PC-3 (cell line): ENCODE measurements around the gene PACSIN2. TPM values are rescaled to one million over a fixed set of nuclear protein-coding genes. Genes with fewer than 3 reads are reported as not detected.

Experiments used
- ATAC-seq: fragments of 200-7000 bp; cut with Tn5 transposase; 2 replicates; pipeline ENCODE4 v1.9.1; 2020; ENCODE audit warnings: mild to moderate bottlenecking, moderate library complexity
- BruUV-seq: library from RNA; stranded (reverse); fragments of 400-500 nt; replicated peaks from 2 replicates; lab custom pipeline; 2021; lab: Mats Ljungman, UMichigan
- CTCF ChIA-PET: fragments of 300-600 bp; sonication (Branson Sonifier 250); formaldehyde crosslinking; loops from one replicate; lab custom pipeline; 2022; ENCODE audit warnings: antibody characterized with exemption; lab: Charles Lee
- POLR2A ChIA-PET: fragments of 300-600 bp; sonication (Branson Sonifier 250); formaldehyde crosslinking; loops from one replicate; lab custom pipeline; 2022; ENCODE audit warnings: antibody characterized with exemption; ENCODE audit not compliant: unreplicated experiment; lab: Charles Lee
- DNase-seq: peaks from one replicate; pipeline ENCODE4 v3.0.0-alpha.2; 2015
- H2AFZ ChIP-seq: fragments of 300-600 bp; sonication (generic); 2 replicates; pipeline ENCODE4 v1.6.0; 2016; ENCODE audit warnings: antibody characterized with exemption, low read length
- H3F3A ChIP-seq: fragments of 300-600 bp; sonication (generic); one replicate; pipeline ENCODE4 v1.6.0; 2017; ENCODE audit warnings: antibody characterized with exemption, low read length, control low read depth, mild to moderate bottlenecking; ENCODE audit not compliant: unreplicated experiment
- H3K27ac ChIP-seq: fragments of 300-600 bp; sonication (generic); 2 replicates; pipeline ENCODE4 v1.5.1; 2016; ENCODE audit warnings: mild to moderate bottlenecking, low read length
- H3K27me3 ChIP-seq: fragments of 300-600 bp; sonication (generic); 2 replicates; pipeline ENCODE4 v1.6.1; 2016; ENCODE audit warnings: low read length, mixed read lengths
- H3K36me3 ChIP-seq: fragments of 300-600 bp; sonication (generic); 2 replicates; pipeline ENCODE4 v1.6.1; 2016; ENCODE audit warnings: low read depth, mixed run types, low read length, mixed read lengths
- H3K4me1 ChIP-seq: fragments of 300-600 bp; sonication (generic); 2 replicates; pipeline ENCODE4 v1.5.1; 2016; ENCODE audit warnings: low read length; ENCODE audit not compliant: insufficient read depth
- H3K4me2 ChIP-seq: fragments of 300-600 bp; sonication (generic); 2 replicates; pipeline ENCODE4 v1.6.0; 2016; ENCODE audit warnings: low read length
- H3K4me3 ChIP-seq: fragments of 300-600 bp; sonication (generic); 2 replicates; pipeline ENCODE4 v1.5.1; 2016; ENCODE audit warnings: mild to moderate bottlenecking, low read length, mixed read lengths
- H3K79me2 ChIP-seq: fragments of 300-600 bp; sonication (generic); 2 replicates; pipeline ENCODE4 v1.6.1; 2017; ENCODE audit warnings: low read length, mixed read lengths
- H3K9ac ChIP-seq: fragments of 300-600 bp; sonication (generic); 2 replicates; pipeline ENCODE4 v1.6.0; 2016; ENCODE audit warnings: mild to moderate bottlenecking, low read length
- H3K9me2 ChIP-seq: fragments of 300-600 bp; sonication (generic); replicated peaks from 2 replicates; pipeline ENCODE4 v1.6.1; 2016; ENCODE audit warnings: mixed run types, low read length, mixed read lengths
- H3K9me3 ChIP-seq: fragments of 300-600 bp; sonication (generic); 2 replicates; pipeline ENCODE4 v1.6.1; 2016; ENCODE audit warnings: low read length, mixed read lengths
- H4K20me1 ChIP-seq: fragments of 300-600 bp; sonication (generic); 2 replicates; pipeline ENCODE4 v1.6.1; 2016; ENCODE audit warnings: low read length, mixed read lengths
- EZH2 ChIP-seq: fragments of 300-600 bp; sonication (generic); IDR thresholded peaks from one replicate; pipeline ENCODE4 v1.6.1; 2017; ENCODE audit warnings: antibody characterized with exemption, mild to moderate bottlenecking, low read length; ENCODE audit not compliant: unreplicated experiment
- EZH2phosphoT487 ChIP-seq: fragments of 300-600 bp; sonication (generic); IDR thresholded peaks from 2 replicates; pipeline ENCODE4 v1.6.1; 2018; ENCODE audit warnings: mild to moderate bottlenecking, antibody characterized with exemption, low read length, borderline replicate concordance
- intact Hi-C: fragments of 100-400 bp; cut with micrococcal nuclease; formaldehyde crosslinking; loops from 2 replicates; pipeline ENCODE4 v1.9.0; 2023
- total RNA-seq: library from RNA; depleted of rRNA; stranded (reverse); fragments of >200 nt; gene quantifications from 2 replicates; pipeline ENCODE4 v1.2.3, GENCODE V29; 2014
- TF ChIP-seq, protein P1 (sequence below): fragments of 300-600 bp; sonication (generic); conservative IDR thresholded peaks from 2 replicates; pipeline ENCODE4 v1.5.1; 2017; ENCODE audit warnings: antibody characterized with exemption, low read depth, mild to moderate bottlenecking, low read length

The PACSIN2 gene
- total RNA-seq, 1 experiment from 2014 or later, result 25.7 TPM

DNA sequence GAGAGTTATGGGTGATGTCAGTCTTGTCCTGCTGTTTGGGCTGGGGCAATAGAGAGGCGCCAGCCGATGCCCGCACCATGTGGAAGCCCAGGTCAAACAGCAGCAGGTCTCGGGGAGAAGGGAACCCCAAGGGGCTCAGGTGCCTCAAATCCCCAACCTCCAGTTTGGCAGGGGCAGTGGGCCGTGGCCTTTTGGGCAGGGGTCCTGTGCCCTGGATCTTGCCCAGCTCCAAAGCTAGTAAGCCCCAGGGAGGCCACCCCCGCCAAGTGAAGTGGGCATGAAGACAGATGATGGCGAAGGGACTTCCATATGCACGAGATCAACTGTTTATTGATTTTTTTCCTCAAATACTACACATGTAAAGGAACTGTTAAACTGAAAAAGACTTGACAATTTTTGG is 145.5 kb downstream of the PACSIN2 start:
- Histone ChIP-seq H3K36me3 (no peaks in the 10 kb centered on the region; the same call in 1 of the 2 replicates), H2AFZ (no peak overlapping the region), H3K4me1 (peaks cover 5% of the 10 kb centered on the region; the same call in 1 of the 2 replicates), H3K9me2 (no peaks in the 10 kb centered on the region), H3K27ac (no peak overlapping the region), H4K20me1 (no peaks in the 10 kb centered on the region), H3K27me3 (no peaks in the 10 kb centered on the region), H3K4me3 (no peak overlapping the region), H3K79me2 (no peaks in the 10 kb centered on the region), H3K4me2 (no peak overlapping the region), H3F3A (no peaks in the 10 kb centered on the region), H3K9me3 (no peaks in the 10 kb centered on the region), H3K9ac (no peak overlapping the region)
- BruUV-seq, result no TSS peak
- DNase-seq (no peak), ATAC-seq (no peak)
- intact Hi-C loops, result loop anchor here (10.0 kb wide), 1 partner anchor 225 kb away; no protein-coding TSS in a partner anchor
- CTCF ChIA-PET, result no interaction called here
- TF ChIP-seq EZH2phosphoT487 (no peak), EZH2 (no peak)
- TF ChIP-seq, protein P1, sequence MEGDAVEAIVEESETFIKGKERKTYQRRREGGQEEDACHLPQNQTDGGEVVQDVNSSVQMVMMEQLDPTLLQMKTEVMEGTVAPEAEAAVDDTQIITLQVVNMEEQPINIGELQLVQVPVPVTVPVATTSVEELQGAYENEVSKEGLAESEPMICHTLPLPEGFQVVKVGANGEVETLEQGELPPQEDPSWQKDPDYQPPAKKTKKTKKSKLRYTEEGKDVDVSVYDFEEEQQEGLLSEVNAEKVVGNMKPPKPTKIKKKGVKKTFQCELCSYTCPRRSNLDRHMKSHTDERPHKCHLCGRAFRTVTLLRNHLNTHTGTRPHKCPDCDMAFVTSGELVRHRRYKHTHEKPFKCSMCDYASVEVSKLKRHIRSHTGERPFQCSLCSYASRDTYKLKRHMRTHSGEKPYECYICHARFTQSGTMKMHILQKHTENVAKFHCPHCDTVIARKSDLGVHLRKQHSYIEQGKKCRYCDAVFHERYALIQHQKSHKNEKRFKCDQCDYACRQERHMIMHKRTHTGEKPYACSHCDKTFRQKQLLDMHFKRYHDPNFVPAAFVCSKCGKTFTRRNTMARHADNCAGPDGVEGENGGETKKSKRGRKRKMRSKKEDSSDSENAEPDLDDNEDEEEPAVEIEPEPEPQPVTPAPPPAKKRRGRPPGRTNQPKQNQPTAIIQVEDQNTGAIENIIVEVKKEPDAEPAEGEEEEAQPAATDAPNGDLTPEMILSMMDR, result no peak
- POLR2A ChIA-PET, result interaction anchor here (0.5 kb wide), 1 partner anchor 122 kb away, joined by 3 read pairs; no protein-coding TSS in a partner anchor

DNA sequence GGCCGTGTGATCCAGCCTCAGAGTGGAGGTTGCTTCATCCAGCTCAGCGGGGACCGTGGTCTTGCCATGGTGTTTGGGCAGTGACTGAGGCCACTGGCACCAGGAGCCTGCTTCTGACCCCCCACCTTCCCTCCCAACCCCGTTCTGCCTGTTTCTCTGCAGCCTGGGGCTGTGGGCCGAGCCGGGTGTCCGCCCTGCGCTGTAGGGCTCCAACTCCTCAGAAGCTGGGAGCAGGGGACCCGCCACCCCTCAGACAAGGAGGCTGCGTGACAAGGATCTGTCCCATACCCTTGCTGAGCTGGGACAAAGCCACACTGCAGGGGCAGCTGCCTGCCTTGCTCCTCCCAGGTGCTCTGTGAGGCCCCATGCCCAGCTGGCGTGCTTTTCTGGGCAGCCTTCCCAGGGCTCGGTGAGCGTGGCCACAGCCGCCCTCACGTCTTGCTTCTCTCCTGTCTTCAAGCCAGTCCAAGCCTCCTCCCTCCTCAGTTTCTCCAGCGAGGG is 146.1 kb downstream of the PACSIN2 start:
- no peaks in the 10 kb centered on the region for H4K20me1 ChIP-seq
- H3K36me3 ChIP-seq, result no peaks in the 10 kb centered on the region; the same call in 1 of the 2 replicates
- ChIA-PET CTCF (interaction anchor here (1.6 kb wide), 1 partner anchor 49 kb away, joined by 7 read pairs; no protein-coding TSS in a partner anchor), POLR2A (interaction anchor here (0.5 kb wide), 1 partner anchor 122 kb away, joined by 3 read pairs; no protein-coding TSS in a partner anchor)
- no peak for DNase-seq
- H3K4me2 ChIP-seq, result no peak overlapping the region
- no peaks in the 10 kb centered on the region for H3K9me2 ChIP-seq
- no peaks in the 10 kb centered on the region for H3K9me3 ChIP-seq
- H3K4me3 ChIP-seq, result no peak overlapping the region
- no peaks in the 10 kb centered on the region for H3F3A ChIP-seq
- H3K27ac ChIP-seq, result no peak overlapping the region
- H3K27me3 ChIP-seq, result no peaks in the 10 kb centered on the region
- H2AFZ ChIP-seq, result no peak overlapping the region
- intact Hi-C loops, result loop anchor here (10.0 kb wide), 1 partner anchor 226 kb away; no protein-coding TSS in a partner anchor
- no TSS peak for BruUV-seq
- no peaks in the 10 kb centered on the region for H3K79me2 ChIP-seq
- no peak overlapping the region for H3K9ac ChIP-seq
- ATAC-seq, result no peak
- TF ChIP-seq EZH2phosphoT487 (no peak), EZH2 (no peak)
- TF ChIP-seq, protein P1, result no peak
- peaks cover 8% of the 10 kb centered on the region for H3K4me1 ChIP-seq

DNA sequence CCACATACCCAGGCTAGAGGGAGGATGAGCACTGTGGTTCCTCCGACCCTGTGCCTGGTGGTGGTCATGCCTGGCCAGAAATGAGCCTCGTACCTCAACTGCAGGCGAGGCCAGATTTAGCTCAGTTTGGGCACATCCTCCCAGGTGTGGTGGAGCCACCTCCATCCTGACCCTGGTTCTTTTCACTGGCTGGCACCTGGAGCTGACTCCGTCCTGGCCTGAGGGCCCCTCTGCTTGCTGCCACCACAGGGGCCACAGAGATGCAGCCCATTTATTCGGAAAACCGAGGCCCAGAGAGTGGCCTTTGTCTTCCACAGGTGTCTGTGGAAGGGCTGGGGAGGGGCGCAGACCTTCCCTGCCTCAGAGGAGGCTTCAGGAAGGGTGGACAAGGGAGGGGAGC is 148.8 kb downstream of the PACSIN2 start:
- Histone ChIP-seq H3K4me1 (peaks cover 28% of the 10 kb centered on the region), H3K27me3 (no peaks in the 10 kb centered on the region), H3K9me3 (no peaks in the 10 kb centered on the region), H3F3A (no peaks in the 10 kb centered on the region), H3K9ac (no peak overlapping the region), H3K79me2 (no peaks in the 10 kb centered on the region), H3K36me3 (no peaks in the 10 kb centered on the region), H3K4me2 (no peak overlapping the region), H4K20me1 (no peaks in the 10 kb centered on the region), H3K27ac (no peak overlapping the region), H3K9me2 (no peaks in the 10 kb centered on the region), H3K4me3 (no peak overlapping the region), H2AFZ (no peak overlapping the region)
- TF ChIP-seq EZH2phosphoT487 (no peak), EZH2 (no peak)
- TF ChIP-seq, protein P1, result no peak
- ATAC-seq (no peak), DNase-seq (no peak)
- CTCF ChIA-PET, result no interaction called here
- BruUV-seq, result no TSS peak
- POLR2A ChIA-PET, result no interaction called here
- intact Hi-C loops, result loop anchor here (10.0 kb wide), 1 partner anchor 229 kb away; no protein-coding TSS in a partner anchor
